MM.1S (cell line): ENCODE data around the gene DKK3.

ENCODE experiments used
- DNase-seq: peaks from one replicate; pipeline ENCODE4 v3.0.0-alpha.2; 2015
- H2AFZ ChIP-seq: fragments of 300-600 bp; sonication (generic); 2 replicates; pipeline ENCODE4 v1.6.0; 2016; ENCODE audit warnings: antibody characterized with exemption, low read length
- H3F3A ChIP-seq: fragments of 300-600 bp; sonication (generic); 2 replicates; pipeline ENCODE4 v1.6.1; 2016; ENCODE audit warnings: mild to moderate bottlenecking, antibody characterized with exemption, low read length, moderate library complexity, mixed read lengths; ENCODE audit not compliant: insufficient read depth
- H3K27ac ChIP-seq: fragments of 300-600 bp; sonication (generic); 2 replicates; pipeline ENCODE4 v1.5.1; 2016; ENCODE audit warnings: mild to moderate bottlenecking, low read length
- H3K27me3 ChIP-seq: fragments of 300-600 bp; sonication (generic); replicated peaks from 2 replicates; pipeline ENCODE4 v1.6.0; 2016; ENCODE audit warnings: low read length; ENCODE audit not compliant: insufficient read depth
- H3K36me3 ChIP-seq: fragments of 300-600 bp; sonication (generic); replicated peaks from 2 replicates; pipeline ENCODE4 v1.6.1; 2016; ENCODE audit warnings: mild to moderate bottlenecking, low read length, mixed read lengths; ENCODE audit not compliant: insufficient read depth
- H3K4me1 ChIP-seq: fragments of 300-600 bp; sonication (generic); 2 replicates; pipeline ENCODE4 v1.6.1; 2016; ENCODE audit warnings: low read length, mixed read lengths
- H3K4me2 ChIP-seq: fragments of 300-600 bp; sonication (generic); 2 replicates; pipeline ENCODE4 v1.6.0; 2016; ENCODE audit warnings: low read depth, low read length
- H3K4me3 ChIP-seq: fragments of 300-600 bp; sonication (generic); 2 replicates; pipeline ENCODE4 v1.5.1; 2016; ENCODE audit warnings: low read length, mixed read lengths
- H3K79me2 ChIP-seq: fragments of 300-600 bp; sonication (generic); 2 replicates; pipeline ENCODE4 v1.6.1; 2016; ENCODE audit warnings: mixed run types, low read length, mixed read lengths
- H3K9ac ChIP-seq: fragments of 300-600 bp; sonication (generic); 2 replicates; pipeline ENCODE4 v1.6.1; 2016; ENCODE audit warnings: low read length, mixed read lengths
- H3K9me2 ChIP-seq: fragments of 300-600 bp; sonication (generic); replicated peaks from 2 replicates; pipeline ENCODE4 v1.6.1; 2016; ENCODE audit warnings: mild to moderate bottlenecking, low read length, mixed read lengths; ENCODE audit not compliant: insufficient read depth
- H3K9me3 ChIP-seq: fragments of 300-600 bp; sonication (generic); replicated peaks from 2 replicates; pipeline ENCODE4 v1.6.1; 2016; ENCODE audit warnings: mild to moderate bottlenecking, low read length, mixed read lengths; ENCODE audit not compliant: insufficient read depth
- H4K20me1 ChIP-seq: fragments of 300-600 bp; sonication (generic); 2 replicates; pipeline ENCODE4 v1.6.1; 2016; ENCODE audit warnings: mild to moderate bottlenecking, low read length, moderate library complexity, mixed read lengths; ENCODE audit not compliant: insufficient read depth
- EZH2 ChIP-seq: fragments of 300-600 bp; sonication (generic); optimal IDR thresholded peaks from 2 replicates; pipeline ENCODE3; 2017; ENCODE audit warnings: low read depth, mild to moderate bottlenecking, antibody characterized with exemption, low read length, mixed read lengths
- EZH2phosphoT487 ChIP-seq: fragments of 300-600 bp; sonication (generic); IDR thresholded peaks from 2 replicates; pipeline ENCODE4 v1.6.1; 2018; ENCODE audit warnings: antibody characterized with exemption, low read length
- TF ChIP-seq, protein P1 (sequence below): fragments of 300-600 bp; sonication (generic); IDR thresholded peaks from 2 replicates; pipeline ENCODE4 v1.5.1; 2016; ENCODE audit warnings: antibody characterized with exemption, low read length, mixed read lengths

Gene DKK3

GRCh38 chr11:12016246-12016645 lies 7.8 kb upstream of the DKK3 start:
- TF ChIP-seq EZH2, result no peak
- TF ChIP-seq, protein P1, sequence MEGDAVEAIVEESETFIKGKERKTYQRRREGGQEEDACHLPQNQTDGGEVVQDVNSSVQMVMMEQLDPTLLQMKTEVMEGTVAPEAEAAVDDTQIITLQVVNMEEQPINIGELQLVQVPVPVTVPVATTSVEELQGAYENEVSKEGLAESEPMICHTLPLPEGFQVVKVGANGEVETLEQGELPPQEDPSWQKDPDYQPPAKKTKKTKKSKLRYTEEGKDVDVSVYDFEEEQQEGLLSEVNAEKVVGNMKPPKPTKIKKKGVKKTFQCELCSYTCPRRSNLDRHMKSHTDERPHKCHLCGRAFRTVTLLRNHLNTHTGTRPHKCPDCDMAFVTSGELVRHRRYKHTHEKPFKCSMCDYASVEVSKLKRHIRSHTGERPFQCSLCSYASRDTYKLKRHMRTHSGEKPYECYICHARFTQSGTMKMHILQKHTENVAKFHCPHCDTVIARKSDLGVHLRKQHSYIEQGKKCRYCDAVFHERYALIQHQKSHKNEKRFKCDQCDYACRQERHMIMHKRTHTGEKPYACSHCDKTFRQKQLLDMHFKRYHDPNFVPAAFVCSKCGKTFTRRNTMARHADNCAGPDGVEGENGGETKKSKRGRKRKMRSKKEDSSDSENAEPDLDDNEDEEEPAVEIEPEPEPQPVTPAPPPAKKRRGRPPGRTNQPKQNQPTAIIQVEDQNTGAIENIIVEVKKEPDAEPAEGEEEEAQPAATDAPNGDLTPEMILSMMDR, result no peak
- Histone ChIP-seq H3K4me1 (peaks cover 25% of the 10 kb centered on the region), H3K27ac (peak overlapping the region; percentile 31; the same call in 1 of the 2 replicates)

GRCh38 chr11:12015486-12015885 lies 7.1 kb upstream of the DKK3 start:
- Histone ChIP-seq H3K9ac (no peak overlapping the region), H3K27me3 (no peaks in the 10 kb centered on the region), H3K4me2 (no peak overlapping the region), H3F3A (peaks cover 11% of the 10 kb centered on the region; the same call in 1 of the 2 replicates), H3K36me3 (no peaks in the 10 kb centered on the region), H3K27ac (peak overlapping the region; percentile 36; the same call in 1 of the 2 replicates), H3K9me3 (no peaks in the 10 kb centered on the region), H4K20me1 (no peaks in the 10 kb centered on the region), H3K4me1 (peaks cover 25% of the 10 kb centered on the region), H2AFZ (no peak overlapping the region), H3K4me3 (no peak overlapping the region), H3K79me2 (no peaks in the 10 kb centered on the region), H3K9me2 (no peaks in the 10 kb centered on the region)
- TF ChIP-seq EZH2 (no peak), EZH2phosphoT487 (no peak)
- TF ChIP-seq, protein P1, result no peak
- DNase-seq, result no peak

More at GRCh38 chr11:12016246-12016645, 7.8 kb upstream of the DKK3 start:
- no peaks in the 10 kb centered on the region for H3K79me2 ChIP-seq
- H3K4me2 ChIP-seq, result peak overlapping the region; percentile 42
- H2AFZ ChIP-seq, result no peak overlapping the region
- H3F3A ChIP-seq, result peaks cover 11% of the 10 kb centered on the region; the same call in 1 of the 2 replicates
- H3K27me3 ChIP-seq, result no peaks in the 10 kb centered on the region
- H3K9me2 ChIP-seq, result no peaks in the 10 kb centered on the region
- DNase-seq, result no peak
- H4K20me1 ChIP-seq, result no peaks in the 10 kb centered on the region
- no peaks in the 10 kb centered on the region for H3K9me3 ChIP-seq
- H3K36me3 ChIP-seq, result no peaks in the 10 kb centered on the region
- H3K9ac ChIP-seq, result no peak overlapping the region
- H3K4me3 ChIP-seq, result no peak overlapping the region

DNA sequence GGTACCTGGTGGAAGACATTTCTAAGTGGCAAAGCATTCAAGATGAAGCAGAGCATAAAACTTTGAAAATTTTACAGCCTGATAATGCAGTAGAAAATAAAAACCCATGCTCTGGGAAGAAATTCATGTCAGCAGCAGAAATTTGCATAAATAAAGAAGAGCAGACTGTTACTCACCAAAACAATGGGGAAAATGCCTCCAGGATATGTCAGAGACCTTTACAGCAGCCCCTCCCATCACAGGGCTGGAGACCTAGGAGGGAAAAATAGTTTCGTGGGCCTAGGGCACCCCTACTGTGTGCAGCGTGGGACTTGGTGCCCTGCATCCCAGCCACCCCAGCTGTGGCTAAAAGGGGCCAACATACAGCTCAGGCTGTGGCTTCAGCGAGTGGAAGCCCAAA lies 5.4 kb upstream of the DKK3 start:
- no peaks in the 10 kb centered on the region for H3K27me3 ChIP-seq
- DNase-seq, result no peak
- no peaks in the 10 kb centered on the region for H4K20me1 ChIP-seq
- no peaks in the 10 kb centered on the region for H3K9me3 ChIP-seq
- no peak overlapping the region for H3K9ac ChIP-seq
- H3K4me2 ChIP-seq, result no peak overlapping the region
- H3K4me3 ChIP-seq, result no peak overlapping the region
- TF ChIP-seq EZH2phosphoT487 (no peak), EZH2 (no peak)
- TF ChIP-seq, protein P1, result no peak
- H3K79me2 ChIP-seq, result no peaks in the 10 kb centered on the region
- no peak overlapping the region for H2AFZ ChIP-seq
- no peaks in the 10 kb centered on the region for H3K36me3 ChIP-seq
- H3K4me1 ChIP-seq, result peaks cover 25% of the 10 kb centered on the region
- H3F3A ChIP-seq, result peaks cover 11% of the 10 kb centered on the region; the same call in 1 of the 2 replicates
- H3K27ac ChIP-seq, result no peak overlapping the region
- no peaks in the 10 kb centered on the region for H3K9me2 ChIP-seq
